Measurements from ENCODE around the gene NCOA7. TPM values are rescaled to one million over a fixed set of nuclear protein-coding genes. Genes with fewer than 3 reads are reported as not detected.

Gene NCOA7
- total and polyA plus RNA-seq, 9 of the 15 experiments (the other 6 are each of a cell fraction or from before 2014, with no cell fraction given): 5.8 to 14.6 (median 9.3) TPM

DNA sequence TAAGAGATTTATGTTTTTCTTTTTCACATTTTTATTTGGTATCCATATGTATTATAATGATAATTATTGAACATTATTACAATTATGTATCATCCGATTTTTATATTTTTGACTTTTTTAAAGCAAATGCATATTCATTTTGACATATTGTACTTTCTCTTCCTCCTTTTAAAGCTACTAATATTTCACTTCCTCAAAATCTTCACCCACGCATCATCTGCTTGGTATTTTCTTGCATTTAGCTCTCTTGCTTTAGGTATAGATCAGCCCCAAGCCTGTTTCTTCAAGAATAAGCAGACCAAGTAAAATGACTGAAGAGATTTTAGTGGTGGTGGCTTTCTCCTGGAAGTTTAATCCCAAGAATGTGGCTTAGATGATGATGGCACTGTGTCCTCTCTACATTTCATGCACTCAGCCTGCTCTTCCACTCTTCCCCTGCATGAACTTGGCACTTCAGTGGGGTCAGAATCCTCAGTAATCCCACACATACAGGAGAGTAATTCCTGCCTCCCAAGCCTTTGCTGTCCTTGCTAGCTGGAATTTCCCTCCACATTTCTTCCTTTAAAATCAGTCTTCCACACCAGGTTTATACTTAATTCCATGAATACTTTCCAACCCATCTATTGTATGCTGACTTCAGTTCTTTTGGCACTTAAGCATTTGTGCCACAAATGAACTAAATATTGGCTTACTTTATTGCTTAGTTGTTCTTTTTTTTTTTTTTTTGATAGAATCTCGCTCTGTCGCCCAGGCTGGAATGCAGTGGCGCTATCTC, 8.2 kb downstream of the NCOA7 start:
- Histone ChIP-seq H3K4me3 (no peak overlapping the region), H4K20me1 (replicated peaks; ENCODE audit: control insufficient read depth, insufficient read depth, low read length) (no peaks in the 10 kb centered on the region), H3K9me3 (replicated peaks; ENCODE audit: control insufficient read depth, insufficient read depth, low read depth, low read length) (no peaks in the 10 kb centered on the region), H2AFZ (ENCODE audit: low read depth, low read length) (no peak overlapping the region), H3K36me3 (ENCODE audit: control insufficient read depth, insufficient read depth, low read length) (peaks cover 7% of the 10 kb centered on the region), H3K27me3 (ENCODE audit: control insufficient read depth in 2 of 2, insufficient read depth in 2 of 2, low read length in 2 of 2) (no peaks in the 10 kb centered on the region), H3K27ac (ENCODE audit: extremely low read depth, low read depth, low read length) (no peak overlapping the region), H3K79me2 (ENCODE audit: control insufficient read depth, insufficient read depth, low read length) (peaks cover 7% of the 10 kb centered on the region; the same call in 1 of the 3 replicates), H3K9ac (ENCODE audit: insufficient read depth in 1 of 2, low read depth in 2 of 2, low read length in 2 of 2) (peak overlapping the region in 1 of 2 experiments; percentile 31; a peak in 1 of 4 replicates), H3K9me1 (ENCODE audit: control insufficient read depth, insufficient read depth, low read length) (peaks cover 3% of the 10 kb centered on the region), H3K4me1 (replicated peaks in 1 of 2; ENCODE audit: control insufficient read depth in 2 of 2, insufficient read depth in 2 of 2, low read length in 2 of 2) (no peaks in the 10 kb centered on the region; a peak in 1 of 5 replicates), H3K4me2 (ENCODE audit: insufficient read depth, low read length) (no peak overlapping the region)
- intact Hi-C loops (cut with micrococcal nuclease) (no loop called here), in situ Hi-C loops (cut with MboI) (no loop called here)
- DNase-seq (ENCODE audit: extremely low read depth in 1 of 4, low spot score in 3 of 4): no peak
- POLR2A ChIA-PET: interaction anchor here (0.6 to 1.4 kb wide), 6 partner anchors 8 to 107 kb away, joined by 3 to 4 read pairs (median 4); no protein-coding TSS in a partner anchor
- ATAC-seq: no peak
- TF ChIP-seq JUN (IDR thresholded peaks at IDR 0.05; ENCODE audit: borderline replicate concordance, low read depth, low read length) (no peak), JUN (CRISPR knock-in tag; IDR thresholded peaks at IDR 0.05; ENCODE audit: borderline replicate concordance) (no peak), NFRKB (IDR thresholded peaks at IDR 0.05; ENCODE audit: low read depth) (no peak), GABPB1 (CRISPR knock-in tag; IDR thresholded peaks at IDR 0.05) (no peak), ZNF316 (IDR thresholded peaks at IDR 0.05) (0 out of 2 replicates have a peak, but pooled peaks have one; percentile 14), SPI1 (IDR thresholded peaks at IDR 0.05; ENCODE audit: borderline replicate concordance, low read depth, low read length) (peak; percentile 88), GTF2A2 (tag; IDR thresholded peaks at IDR 0.05) (no peak), TBP (optimal IDR thresholded peaks at IDR 0.05; ENCODE audit: low read depth, low read length) (no peak), ZNF217 (CRISPR knock-in tag; IDR thresholded peaks at IDR 0.05) (no peak), ESRRA (IDR thresholded peaks at IDR 0.05; ENCODE audit: borderline replicate concordance, low read depth) (no peak), ZSCAN32 (CRISPR knock-in tag; IDR thresholded peaks at IDR 0.05) (no peak), TBL1XR1 (IDR thresholded peaks at IDR 0.05; ENCODE audit: low read length in 2 of 2) (no peak), MEF2D (tag; conservative IDR thresholded peaks at IDR 0.05; ENCODE audit: low read depth) (no peak), NR3C1 (CRISPR knock-in tag; IDR thresholded peaks at IDR 0.05) (no peak)
- WGBS (ENCODE audit: insufficient coverage, low coverage, missing lambda C conversion rate): 78% methylated on average over 5 of the region's 5 CpGs
- no peak for FAIRE-seq
- CTCF ChIA-PET (ENCODE audit: low intra/inter-chr PET ratio): no interaction called here
- no TSS peak for BruUV-seq (replicated peaks)
